ENCODE results near the gene MYH6. TPM values are rescaled to one million over a fixed set of nuclear protein-coding genes. Genes with fewer than 3 reads are reported as not detected.

MYH6 gene
- total and polyA plus RNA-seq, 4 donors = 0.05 to 0.17 (median 0.06) TPM; not detected in 1

- WGBS = 64% methylated on average over 15 of the region's 15 CpGs
- Histone ChIP-seq H3K36me3 (ENCODE audit: control insufficient read depth in 4 of 4, insufficient read depth in 3 of 4, low read depth in 1 of 4, low read length in 3 of 4) (no peaks in the 10 kb centered on the region), H3K4me3 (ENCODE audit: low read depth in 1 of 3, low read length in 3 of 3) (no peak overlapping the region), H3K9me3 (ENCODE audit: control insufficient read depth in 4 of 4, low read length in 3 of 4) (no peaks in the 10 kb centered on the region), H3K27ac (ENCODE audit: low read depth in 1 of 2, low read length in 2 of 2) (no peak overlapping the region), H3K4me1 (ENCODE audit: control insufficient read depth in 4 of 4, insufficient read depth in 4 of 4, low read length in 3 of 4) (no peaks in the 10 kb centered on the region), H3K9ac (ENCODE audit: low read depth in 1 of 2, low read length in 2 of 2) (no peak overlapping the region), H3K27me3 (ENCODE audit: control insufficient read depth in 4 of 4, insufficient read depth in 4 of 4, low read length in 3 of 4) (no peaks in the 10 kb centered on the region)
- TF ChIP-seq CTCF (IDR thresholded peaks at IDR 0.05; ENCODE audit: low read depth, low read length, missing input control) = no peak
- no peak for TF ChIP-seq FOXA1 (IDR thresholded peaks at IDR 0.05)
- no peak for TF ChIP-seq GABPA (IDR thresholded peaks at IDR 0.05 in 1 of 2, conservative IDR thresholded peaks at IDR 0.05 in 1 of 2)
- DNase-seq (ENCODE audit: low spot score) = peak; percentile 57
Observed at GRCh38 chr14:23438101-23438971, 30.3 kb upstream of the MYH6 start.

GRCh38 chr14:23437133-23438100 lies 29.3 kb upstream of the MYH6 start:
- no peaks in the 10 kb centered on the region for H3K9me3 ChIP-seq (ENCODE audit: control insufficient read depth in 4 of 4, low read length in 3 of 4)
- TF ChIP-seq MAX (IDR thresholded peaks at IDR 0.05) (no peak), YY1 (IDR thresholded peaks at IDR 0.05) (no peak), ZBTB33 (IDR thresholded peaks at IDR 0.05) (no peak), RAD21 (IDR thresholded peaks at IDR 0.05) (no peak)
- no peaks in the 10 kb centered on the region for H3K4me1 ChIP-seq (ENCODE audit: control insufficient read depth in 4 of 4, insufficient read depth in 4 of 4, low read length in 3 of 4)
- no peaks in the 10 kb centered on the region for H3K27me3 ChIP-seq (ENCODE audit: control insufficient read depth in 4 of 4, insufficient read depth in 4 of 4, low read length in 3 of 4)
- no peaks in the 10 kb centered on the region for H3K36me3 ChIP-seq (ENCODE audit: control insufficient read depth in 4 of 4, insufficient read depth in 3 of 4, low read depth in 1 of 4, low read length in 3 of 4)
- 74% methylated on average over 8 of the region's 8 CpGs for WGBS
- DNase-seq (ENCODE audit: low spot score) = no peak
- no peak overlapping the region for H3K27ac ChIP-seq (ENCODE audit: low read depth in 1 of 2, low read length in 2 of 2)
- no peak overlapping the region for H3K4me3 ChIP-seq (ENCODE audit: low read depth in 1 of 3, low read length in 3 of 3)
- no peak overlapping the region for H3K9ac ChIP-seq (ENCODE audit: low read depth in 1 of 2, low read length in 2 of 2)

- Histone ChIP-seq H3K4me3 (ENCODE audit: low read depth in 1 of 3, low read length in 3 of 3) (no peak overlapping the region), H3K36me3 (ENCODE audit: control insufficient read depth in 4 of 4, insufficient read depth in 3 of 4, low read depth in 1 of 4, low read length in 3 of 4) (no peaks in the 10 kb centered on the region), H3K9ac (ENCODE audit: low read depth in 1 of 2, low read length in 2 of 2) (no peak overlapping the region), H3K27me3 (ENCODE audit: control insufficient read depth in 4 of 4, insufficient read depth in 4 of 4, low read length in 3 of 4) (no peaks in the 10 kb centered on the region), H3K4me1 (ENCODE audit: control insufficient read depth in 4 of 4, insufficient read depth in 4 of 4, low read length in 3 of 4) (no peaks in the 10 kb centered on the region), H3K27ac (ENCODE audit: low read depth in 1 of 2, low read length in 2 of 2) (no peak overlapping the region), H3K9me3 (ENCODE audit: control insufficient read depth in 4 of 4, low read length in 3 of 4) (no peaks in the 10 kb centered on the region)
- DNase-seq (ENCODE audit: low spot score) = no peak
- WGBS = 76% methylated on average over 15 of the region's 15 CpGs
- no peak for TF ChIP-seq ZBTB33 (IDR thresholded peaks at IDR 0.05)
- TF ChIP-seq GABPA (IDR thresholded peaks at IDR 0.05 in 1 of 2, conservative IDR thresholded peaks at IDR 0.05 in 1 of 2) = no peak
- no peak for TF ChIP-seq MAX (IDR thresholded peaks at IDR 0.05)
- no peak for TF ChIP-seq FOXA1 (IDR thresholded peaks at IDR 0.05)
- no peak for TF ChIP-seq REST (IDR thresholded peaks at IDR 0.05)
- no peak for TF ChIP-seq NR2F2 (IDR thresholded peaks at IDR 0.05)
- no peak for TF ChIP-seq FOXA2 (IDR thresholded peaks at IDR 0.05)
- TF ChIP-seq HNF4G (IDR thresholded peaks at IDR 0.05) = no peak
- no peak for TF ChIP-seq RAD21 (IDR thresholded peaks at IDR 0.05)
Observed at GRCh38 chr14:23436327-23437132, 28.5 kb upstream of the MYH6 start.

Data from liver (tissue), 9 donors.